ENCODE results near the gene TNF.

Gene TNF

DNA sequence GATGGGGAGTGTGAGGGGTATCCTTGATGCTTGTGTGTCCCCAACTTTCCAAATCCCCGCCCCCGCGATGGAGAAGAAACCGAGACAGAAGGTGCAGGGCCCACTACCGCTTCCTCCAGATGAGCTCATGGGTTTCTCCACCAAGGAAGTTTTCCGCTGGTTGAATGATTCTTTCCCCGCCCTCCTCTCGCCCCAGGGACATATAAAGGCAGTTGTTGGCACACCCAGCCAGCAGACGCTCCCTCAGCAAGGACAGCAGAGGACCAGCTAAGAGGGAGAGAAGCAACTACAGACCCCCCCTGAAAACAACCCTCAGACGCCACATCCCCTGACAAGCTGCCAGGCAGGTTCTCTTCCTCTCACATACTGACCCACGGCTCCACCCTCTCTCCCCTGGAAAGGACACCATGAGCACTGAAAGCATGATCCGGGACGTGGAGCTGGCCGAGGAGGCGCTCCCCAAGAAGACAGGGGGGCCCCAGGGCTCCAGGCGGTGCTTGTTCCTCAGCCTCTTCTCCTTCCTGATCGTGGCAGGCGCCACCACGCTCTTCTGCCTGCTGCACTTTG lies at the start of gene TNF:
TNF (plus strand) TSS at position 231 of the 567 bp plus-strand sequence; CDS start at position 408, 177 bp downstream.
- DNase-seq (ENCODE audit: low read depth): no peak

DNA sequence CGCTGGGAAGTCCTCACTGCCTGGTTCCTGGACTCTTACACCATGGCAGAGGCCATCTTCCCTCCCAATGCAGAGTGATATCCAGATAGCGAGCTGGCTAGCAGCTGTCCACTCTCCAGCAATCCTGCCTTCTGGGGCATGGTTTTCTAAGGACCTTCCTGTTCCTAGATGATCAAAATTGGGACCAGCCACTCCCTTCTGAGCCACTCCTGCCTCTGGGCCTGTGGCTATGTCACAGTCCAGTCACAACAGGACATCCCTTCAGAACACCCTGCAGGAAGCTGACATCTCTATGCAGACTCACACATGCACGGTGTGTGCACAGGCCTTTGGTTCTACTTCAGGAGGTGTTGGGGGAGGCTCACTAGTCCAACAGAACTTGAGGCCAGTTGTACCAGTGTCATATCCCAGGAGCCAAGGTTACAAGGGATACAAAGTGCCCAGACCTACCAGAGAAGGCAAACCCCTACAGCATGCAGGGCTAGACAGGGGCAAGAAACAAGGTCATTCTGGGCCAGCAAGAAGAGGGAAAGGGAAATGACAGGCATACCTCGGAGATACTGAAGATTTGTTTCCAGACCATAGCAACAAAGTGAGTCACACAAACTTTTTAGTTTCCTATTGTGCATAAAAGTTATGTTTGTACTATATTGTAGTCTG lies 49.3 kb upstream of the TNF start:
- no peak for DNase-seq (ENCODE audit: low read depth)

DNA sequence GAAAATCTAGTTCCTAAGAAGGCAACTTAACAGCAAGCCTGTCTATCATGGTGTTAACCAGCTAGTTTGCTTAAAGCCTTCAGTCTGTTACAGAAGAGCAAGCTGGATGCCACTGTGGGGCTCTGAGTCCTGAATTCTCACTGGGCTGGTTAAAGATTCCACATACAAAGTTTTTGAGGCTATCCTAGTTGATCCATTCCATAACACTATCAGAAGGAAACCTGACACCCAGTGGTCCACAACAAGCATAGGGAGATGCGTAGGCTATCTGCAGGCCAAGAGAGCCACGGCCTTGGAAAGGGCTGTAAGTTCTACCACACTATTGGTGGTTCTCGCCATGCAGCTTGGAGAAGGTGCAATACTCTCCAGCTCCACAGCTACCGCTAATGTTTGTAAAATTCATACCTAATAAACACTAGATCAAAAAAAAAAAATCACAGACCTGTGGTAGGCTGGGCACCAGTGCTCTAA lies 47.0 kb upstream of the TNF start:
- DNase-seq (ENCODE audit: low read depth): no peak

DNA sequence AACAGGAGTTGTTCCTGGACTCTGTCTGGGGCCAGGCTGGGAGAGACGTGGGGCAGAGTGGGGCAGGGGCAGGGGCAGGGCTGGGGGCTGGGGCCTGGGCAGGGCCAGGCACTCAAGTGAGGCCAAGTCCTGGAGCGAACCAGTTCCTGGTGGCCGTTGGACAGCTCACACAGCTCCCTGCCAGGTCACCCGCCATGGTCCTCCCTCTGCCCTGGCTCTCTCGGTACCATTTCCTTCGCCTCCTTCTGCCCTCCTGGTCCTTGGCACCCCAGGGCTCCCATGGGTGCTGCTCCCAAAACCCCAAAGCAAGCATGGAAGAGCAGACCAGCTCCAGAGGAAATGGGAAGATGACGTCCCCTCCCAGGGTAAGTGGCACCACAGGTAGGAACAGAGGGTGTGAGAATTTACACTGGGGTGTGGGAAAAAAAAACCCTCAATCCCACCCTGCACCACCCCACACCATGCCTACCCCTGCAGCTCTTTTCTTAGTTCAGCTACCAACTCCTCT lies 46.5 kb upstream of the TNF start, which contains the start of gene MCCD1:
MCCD1 (plus strand) TSS at position 142 of the 508 bp plus-strand sequence; CDS start at position 195, 53 bp downstream.
- DNase-seq (ENCODE audit: low read depth): no peak

DNA sequence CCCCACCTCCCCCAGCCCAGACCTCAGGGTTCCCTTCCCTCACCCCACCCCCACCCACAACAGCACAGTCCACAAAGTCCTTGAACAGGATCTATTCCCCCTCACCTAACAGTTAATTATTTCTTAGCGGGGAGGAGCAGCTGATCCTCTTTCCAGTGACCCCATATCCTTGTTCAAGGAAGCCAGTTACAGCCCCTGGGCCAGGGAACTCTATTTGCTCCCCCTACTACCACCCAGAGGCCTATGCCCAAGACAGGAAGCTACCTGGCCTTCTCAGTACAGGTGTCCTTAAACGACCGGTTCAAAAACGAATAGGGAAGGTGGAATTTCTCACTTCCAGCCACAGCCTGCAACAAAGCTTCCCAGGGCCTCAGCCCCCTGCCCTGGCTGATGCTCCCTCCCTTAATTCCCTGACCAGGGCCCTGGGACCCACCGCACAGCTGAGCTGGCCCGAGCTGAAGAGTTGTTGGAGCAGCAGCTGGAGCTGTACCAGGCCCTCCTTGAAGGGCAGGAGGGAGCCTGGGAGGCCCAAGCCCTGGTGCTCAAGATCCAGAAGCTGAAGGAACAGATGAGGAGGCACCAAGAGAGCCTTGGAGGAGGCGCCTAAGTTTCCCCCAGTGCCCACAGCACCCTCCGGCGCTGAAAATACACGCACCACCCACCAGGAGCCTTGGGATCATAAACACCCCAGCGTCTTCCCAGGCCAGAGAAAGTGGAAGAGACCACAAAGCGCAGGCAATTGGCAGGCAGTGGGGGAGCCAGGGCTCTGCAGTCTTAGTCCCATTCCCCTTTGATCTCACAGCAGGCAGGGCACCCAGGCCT lies 45.8 kb upstream of the TNF start:
- no peak for DNase-seq (ENCODE audit: low read depth)

DNA sequence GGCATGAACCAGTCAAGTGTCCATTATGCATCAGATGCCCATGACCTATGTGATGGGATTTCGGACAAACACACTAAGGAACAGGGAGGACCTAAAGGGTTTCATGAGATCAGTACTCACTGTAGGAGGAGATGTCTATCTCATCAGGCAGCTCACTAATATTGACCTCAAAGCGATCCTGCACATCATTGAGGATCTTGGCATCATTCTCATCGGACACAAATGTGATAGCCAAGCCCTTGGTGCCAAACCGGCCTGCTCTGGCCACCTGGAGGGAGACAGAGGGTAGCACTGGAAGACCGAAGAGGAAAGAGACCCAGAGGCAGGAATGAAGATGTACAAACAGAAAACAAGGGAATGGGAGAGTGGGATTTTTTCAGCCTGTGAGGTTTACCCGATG lies 44.7 kb upstream of the TNF start:
- DNase-seq (ENCODE audit: low read depth): no peak

DNA sequence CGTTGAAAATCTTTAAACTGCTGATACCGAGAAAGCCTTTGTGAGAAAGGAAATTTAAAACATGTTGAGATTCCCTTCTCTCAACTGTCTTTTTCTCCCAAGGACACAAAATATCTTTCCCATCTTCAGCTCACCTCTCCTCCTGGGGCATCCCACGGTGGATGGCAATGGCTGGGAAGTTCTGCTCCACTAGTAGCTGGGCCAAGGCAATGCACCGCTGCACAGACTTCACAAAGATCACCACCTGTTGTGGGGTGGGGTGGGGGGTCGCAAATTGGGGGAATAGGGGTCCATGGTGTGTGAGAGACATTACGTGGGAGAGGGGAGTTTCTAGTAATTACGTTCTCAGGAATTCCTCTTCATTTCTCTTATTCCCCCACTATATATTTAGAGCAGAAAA lies 44.2 kb upstream of the TNF start:
- DNase-seq (ENCODE audit: low read depth): no peak

DNA sequence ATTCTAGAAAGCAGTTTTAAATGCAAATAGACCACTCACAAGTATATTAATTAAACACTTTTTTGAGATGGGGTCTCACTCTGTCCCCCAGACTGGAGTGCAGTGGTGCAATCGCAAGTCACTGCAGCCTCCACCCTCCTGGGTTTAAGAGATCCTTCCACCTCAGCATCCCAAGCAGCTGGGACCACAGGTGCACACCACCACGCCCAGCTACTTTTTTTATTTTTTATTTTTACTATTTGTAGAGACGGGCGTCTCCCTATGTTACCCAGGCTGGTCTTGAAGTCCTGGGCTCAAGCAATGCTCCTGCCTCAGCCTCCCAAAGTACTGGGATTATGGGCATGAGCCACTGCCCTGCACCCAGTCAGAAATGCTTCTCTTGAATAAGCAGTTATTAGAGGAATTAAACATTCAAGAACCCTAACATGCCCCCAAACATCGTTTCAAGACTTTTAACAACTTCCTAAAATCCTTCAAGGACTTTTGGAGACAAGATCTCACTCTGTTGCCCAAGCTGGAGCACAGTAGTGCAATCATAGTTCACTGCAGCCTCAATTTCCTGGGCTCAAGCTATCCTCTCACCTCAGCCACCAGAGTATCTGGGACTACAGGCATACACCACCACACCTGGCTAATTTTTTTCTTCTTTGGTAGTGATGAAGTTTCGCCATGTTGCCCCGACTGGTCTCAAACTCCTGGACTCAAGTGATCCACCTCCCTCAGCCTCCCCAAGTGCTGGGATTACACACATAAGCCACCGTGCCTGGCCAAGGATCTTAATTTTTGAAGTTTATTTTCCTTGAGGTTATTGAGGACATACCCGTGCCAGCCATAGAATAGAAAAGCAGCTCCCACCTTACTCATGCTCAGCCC lies 43.4 kb upstream of the TNF start:
- DNase-seq (ENCODE audit: low read depth): no peak

DNA sequence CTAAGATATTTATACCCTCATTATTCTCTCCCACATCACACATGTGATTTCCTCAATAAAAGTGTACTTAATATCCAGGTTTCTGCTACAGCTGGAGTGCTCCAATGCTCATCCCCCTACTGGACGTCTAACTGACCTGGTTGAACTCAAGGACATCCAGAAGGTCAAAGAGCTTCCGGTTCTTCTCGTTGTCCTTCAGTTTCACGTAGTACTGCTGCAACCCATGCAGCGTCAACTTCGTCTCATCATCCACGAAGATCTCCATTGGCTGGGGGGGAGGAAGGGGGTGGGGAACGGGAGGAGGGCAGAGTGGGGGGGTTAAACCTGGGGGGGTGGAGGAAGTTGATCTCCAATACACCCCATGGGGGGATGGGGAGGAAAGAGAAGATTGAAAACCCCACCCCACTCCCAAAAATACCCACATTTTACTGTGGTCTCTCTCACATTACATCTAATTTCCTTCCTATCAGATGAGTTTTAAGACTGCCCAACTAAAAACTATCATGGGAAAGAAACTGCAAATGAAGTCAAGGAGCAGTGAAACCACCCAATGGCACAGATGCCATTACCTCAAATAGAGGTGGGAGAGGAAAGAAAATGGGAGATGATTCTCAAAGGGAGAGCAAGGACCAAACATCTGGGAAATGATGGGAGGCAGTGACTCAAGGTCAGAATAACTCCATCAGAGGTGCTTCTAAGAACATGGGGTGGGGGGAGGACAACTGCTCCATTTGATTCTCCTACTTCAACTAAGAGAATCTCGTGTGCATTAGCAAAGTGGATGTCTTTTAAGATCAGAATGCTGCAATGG lies 42.5 kb upstream of the TNF start:
- no peak for DNase-seq (ENCODE audit: low read depth)

DNA sequence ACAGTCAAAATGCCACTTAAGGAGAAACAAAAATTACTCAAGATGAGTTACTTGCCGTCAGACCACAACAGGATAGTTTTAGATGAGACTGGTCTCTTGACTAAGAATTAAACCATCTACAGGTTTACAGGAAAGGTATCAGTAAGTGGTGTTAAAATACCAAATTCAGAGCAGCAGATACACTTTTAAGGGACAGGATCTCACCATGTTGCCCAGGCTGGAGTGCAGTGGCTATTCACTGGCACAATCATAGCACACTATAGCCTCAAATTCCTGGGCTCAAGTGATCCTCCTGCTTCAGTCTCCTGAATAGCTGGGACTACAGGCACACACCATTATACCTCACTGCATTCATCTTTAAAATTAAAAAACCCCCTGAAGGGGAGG lies 41.9 kb upstream of the TNF start:
- DNase-seq (ENCODE audit: low read depth): no peak

DNA sequence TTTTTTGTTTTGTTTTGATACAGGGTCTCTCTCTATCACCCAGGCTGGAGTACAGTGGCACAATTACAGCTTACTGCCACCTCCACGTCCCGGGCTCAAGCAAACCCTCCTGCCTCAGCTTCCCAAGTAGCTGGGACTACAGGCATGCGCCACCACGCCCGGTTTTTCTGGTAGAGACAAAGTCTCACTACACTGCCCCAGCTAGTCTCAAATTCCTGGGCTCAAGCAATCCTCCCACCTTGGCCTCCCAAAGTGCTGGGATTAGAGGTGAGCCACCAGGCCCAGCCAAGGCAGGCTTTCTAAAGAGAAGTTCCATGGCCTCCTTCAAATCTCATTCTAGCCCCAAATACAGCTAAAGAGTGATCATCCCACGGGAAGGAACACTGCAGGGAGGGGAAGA lies 41.4 kb upstream of the TNF start:
- DNase-seq (ENCODE audit: low read depth): no peak

DNA sequence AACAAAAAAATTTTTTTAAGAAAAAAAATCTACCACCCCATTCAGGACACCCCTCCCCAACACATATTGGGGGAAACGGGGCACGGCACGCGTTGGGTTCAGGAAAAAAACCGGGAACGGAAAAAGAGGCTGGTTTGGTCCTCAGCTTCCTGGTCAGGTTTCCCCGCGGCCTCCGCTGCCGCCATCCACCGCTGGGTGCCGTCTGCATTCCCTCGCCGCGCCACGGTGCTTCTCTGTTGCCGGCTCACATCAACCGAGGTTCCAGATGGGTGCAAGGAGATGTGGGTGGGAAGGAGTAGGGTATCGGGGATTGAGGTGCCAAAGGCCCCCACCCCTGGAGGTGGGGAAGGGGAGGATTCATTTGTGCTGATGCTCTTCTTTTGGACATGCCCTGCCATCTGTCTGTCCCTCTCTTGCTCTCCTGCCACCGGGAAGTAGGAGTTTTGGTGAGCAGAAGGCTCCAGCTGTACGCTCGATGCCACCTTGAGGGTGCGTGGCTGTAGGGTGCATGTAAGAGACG lies 40.8 kb upstream of the TNF start:
- DNase-seq (ENCODE audit: low read depth): no peak

DNA sequence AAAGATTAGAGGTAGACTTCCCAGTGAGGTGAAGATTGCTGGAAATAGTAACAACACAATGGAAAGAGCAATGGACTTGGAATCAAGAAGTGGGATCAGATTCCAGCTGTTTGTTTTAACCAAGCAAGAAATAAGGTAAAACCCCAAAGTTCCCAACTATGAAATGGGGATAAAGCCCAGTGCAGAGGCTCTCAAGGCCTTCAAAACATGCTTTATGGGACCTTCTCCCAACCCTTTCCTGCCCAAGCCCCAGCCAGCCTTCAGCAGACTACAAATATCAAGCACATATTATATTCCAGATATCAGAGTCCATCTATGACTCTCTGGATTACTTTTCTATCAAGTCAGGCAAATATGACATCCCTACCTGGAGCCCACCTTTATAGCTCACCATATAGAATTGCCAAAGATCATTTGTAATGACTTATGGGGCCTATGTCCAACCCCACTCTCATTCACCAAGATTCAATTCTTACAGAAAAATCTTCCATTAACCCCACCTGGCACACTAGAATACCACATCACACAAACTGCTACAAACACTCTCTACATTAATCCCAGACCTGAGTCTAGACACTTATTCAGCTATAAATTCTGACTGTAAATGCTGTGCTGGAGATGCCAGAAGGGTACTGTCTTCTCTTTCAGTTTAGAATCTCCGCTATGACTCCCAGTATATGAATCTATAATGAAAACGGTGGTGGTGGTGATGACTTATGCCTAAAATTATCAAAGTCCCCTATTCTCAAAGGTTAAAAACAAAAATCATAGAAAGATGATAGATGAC lies 39.6 kb upstream of the TNF start:
- no peak for DNase-seq (ENCODE audit: low read depth)

DNA sequence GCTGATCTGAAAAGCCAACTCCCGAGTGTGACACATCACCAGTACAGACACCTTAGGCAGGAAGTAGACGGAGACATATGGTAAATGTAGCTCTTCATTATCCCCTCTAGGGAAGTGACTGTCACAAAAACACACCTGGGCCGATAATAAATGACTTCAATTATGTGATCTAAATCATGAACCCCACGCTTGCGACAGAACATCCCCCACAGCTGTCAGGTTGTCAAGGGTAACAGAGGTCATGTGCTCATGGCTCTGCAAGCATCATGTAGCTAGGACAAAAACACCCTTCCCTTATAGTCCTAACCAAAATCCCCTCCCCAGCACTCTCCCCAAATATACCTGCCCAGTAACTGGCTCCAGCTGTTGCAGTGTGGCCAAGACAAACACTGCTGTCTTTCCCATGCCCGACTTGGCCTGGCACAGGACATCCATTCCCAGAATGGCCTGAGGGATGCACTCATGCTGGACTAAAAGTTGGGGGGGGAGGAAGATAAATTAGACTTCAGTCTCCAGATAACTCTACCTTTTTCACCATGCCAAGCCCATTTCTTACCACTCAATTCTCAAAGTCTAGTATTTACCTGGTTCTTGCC lies 36.5 kb upstream of the TNF start:
- no peak for DNase-seq (ENCODE audit: low read depth)

DNA sequence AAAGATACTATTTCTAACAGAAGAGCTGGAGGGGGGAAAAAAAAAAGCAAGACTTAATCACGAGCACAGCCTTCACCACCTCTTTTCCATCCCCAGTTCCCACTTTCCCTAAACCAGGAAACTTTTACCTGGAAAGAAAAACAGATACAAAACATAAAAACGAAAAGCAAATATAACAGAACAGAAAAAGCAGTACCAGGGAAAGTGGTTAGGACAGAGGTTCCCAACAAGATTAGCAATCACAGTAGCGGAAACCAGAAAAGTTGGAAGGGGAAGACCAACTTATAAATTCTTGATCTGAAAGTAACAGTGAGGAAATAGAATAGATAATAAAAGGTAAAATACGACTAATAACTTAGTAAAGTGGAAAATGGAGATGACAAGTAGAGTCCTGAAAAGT lies 34.7 kb upstream of the TNF start:
- DNase-seq (ENCODE audit: low read depth): no peak

DNA sequence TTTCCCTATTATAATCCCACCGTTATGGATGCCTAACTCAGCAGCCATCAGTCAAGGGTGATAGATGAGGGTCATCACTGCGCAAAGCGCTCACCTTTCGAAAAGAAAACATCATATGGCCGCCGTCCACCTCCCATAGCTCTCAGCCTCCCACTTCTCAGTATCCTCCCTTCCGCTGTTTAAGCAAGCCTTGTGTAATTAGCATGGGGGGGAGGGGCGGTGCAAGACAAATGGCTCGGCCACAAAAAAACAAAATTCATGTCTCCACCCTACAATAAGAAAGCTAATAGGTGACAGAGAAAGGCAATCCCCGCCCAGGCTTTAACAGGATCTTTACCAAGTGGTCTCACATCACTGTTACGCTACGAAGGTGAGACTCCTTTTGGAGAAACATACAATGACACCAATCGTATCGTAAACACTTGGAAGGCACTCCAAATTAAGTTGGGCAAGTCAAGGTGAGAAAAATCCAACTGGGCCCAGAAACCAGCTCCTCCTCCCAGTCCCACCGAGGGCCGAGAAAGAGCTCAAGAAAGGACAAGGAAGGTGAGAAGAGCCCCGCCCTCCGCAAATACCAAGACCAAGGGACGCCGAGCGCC lies 34.2 kb upstream of the TNF start:
- DNase-seq (ENCODE audit: low read depth): peak; percentile 32

DNA sequence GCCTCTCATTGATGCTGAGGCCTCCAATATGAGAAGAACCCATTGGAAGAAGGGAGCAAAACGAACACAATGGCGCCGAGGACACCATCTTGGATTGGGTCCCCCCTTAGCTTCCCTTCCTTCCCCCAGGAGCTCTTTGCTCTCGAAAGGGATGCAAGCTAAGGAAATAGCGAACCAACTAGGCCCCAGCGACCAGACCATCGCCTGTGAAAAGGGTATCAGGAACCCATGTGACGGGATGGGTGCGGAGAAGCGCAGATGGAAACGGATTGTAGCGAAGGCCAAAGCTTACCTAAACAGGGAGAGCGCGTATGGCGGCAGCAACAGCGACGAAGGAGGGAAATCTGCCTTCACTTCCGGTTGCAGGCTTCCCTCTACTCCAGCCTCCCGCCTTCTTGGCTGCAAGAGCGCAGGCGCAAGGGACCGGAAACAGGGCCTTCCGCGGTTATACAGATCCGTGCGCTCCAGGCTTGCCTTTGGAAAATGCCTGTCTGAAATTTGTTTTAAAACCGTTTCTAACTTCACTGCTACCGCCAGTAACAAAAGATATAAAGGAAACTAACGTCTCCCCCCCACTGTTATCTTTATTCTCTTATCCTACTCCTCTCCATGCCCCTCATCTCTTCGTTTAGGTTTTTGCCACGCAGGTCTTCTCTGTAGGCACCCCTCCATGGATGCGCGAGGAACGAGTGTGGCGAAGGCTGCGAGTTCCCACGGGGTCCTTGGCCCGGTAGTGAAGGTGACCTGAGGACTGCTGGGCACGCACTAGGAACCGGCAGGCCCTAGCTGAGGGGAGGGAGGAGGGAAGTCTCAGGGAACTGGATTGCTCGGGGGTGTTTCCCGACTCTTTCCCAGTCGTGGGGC lies 33.5 kb upstream of the TNF start, which contains the start of gene DDX39B:
DDX39B (minus strand) TSS at position 346 of the 864 bp plus-strand sequence. CDS start 1,471 bp downstream, outside the sequence.
- DNase-seq (ENCODE audit: low read depth): peak; percentile 96

DNA sequence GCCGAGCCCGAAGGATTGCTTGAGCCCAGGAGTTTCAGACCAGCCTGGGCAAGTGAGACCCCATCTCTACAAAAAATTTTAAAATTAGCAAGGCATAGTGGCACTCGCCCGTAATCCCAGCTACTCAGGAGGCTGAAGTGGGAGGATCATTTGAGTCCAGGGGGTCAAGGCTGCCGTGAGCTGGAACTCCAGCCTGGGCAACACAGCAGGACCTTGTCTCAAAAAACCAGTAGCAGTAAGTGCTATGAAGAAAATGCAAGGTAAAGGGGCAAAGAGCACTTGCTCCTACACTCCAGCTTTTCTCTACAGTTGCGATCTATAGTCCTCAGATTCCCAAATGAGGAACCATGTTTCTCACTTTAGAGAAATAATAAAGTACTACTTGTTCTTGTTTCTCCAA lies 31.7 kb upstream of the TNF start:
- DNase-seq (ENCODE audit: low read depth): no peak
